H7 (cell line): ENCODE results near the gene GART. TPM values are rescaled to one million over a fixed set of nuclear protein-coding genes. Genes with fewer than 3 reads are reported as not detected.
"Not testable (repeated sequence)": the region's sequence is repeated elsewhere in the genome, so short reads cannot be mapped to it uniquely, and the experiment has no call there.

Source experiments
- DNase-seq: peaks from one replicate; pipeline ENCODE4 v3.0.0; 2012
- H3K27me3 ChIP-seq: 2 replicates; pipeline ENCODE4 v1.6.0; 2011; ENCODE audit warnings: mild to moderate bottlenecking, low read length; ENCODE audit not compliant: control insufficient read depth, insufficient read depth
- H3K36me3 ChIP-seq: replicated peaks from 2 replicates; pipeline ENCODE4 v1.5.1; 2011; ENCODE audit warnings: low read length; ENCODE audit not compliant: control insufficient read depth, insufficient read depth
- H3K4me3 ChIP-seq: 2 replicates; pipeline ENCODE4 v1.5.1; 2011; ENCODE audit warnings: low read depth, mild to moderate bottlenecking, control low read depth, low read length, moderate library complexity; ENCODE audit not compliant: insufficient read depth
- total RNA-seq: library from RNA; depleted of rRNA; stranded (reverse); fragments of >200 nt; shearing (Covaris generic); gene quantifications from 2 replicates; pipeline ENCODE4 v1.2.3, GENCODE V29; 2014

GART gene
- total RNA-seq, 1 experiment from 2014 or later, result 144 TPM

- H3K27me3 ChIP-seq, result no peaks in the 10 kb centered on the region
- no peak overlapping the region for H3K4me3 ChIP-seq
- no peak for DNase-seq
- H3K36me3 ChIP-seq, result peaks cover 28% of the 10 kb centered on the region
Observed at GRCh38 chr21:33510826-33511225, 31.1 kb downstream of the GART start.

DNA sequence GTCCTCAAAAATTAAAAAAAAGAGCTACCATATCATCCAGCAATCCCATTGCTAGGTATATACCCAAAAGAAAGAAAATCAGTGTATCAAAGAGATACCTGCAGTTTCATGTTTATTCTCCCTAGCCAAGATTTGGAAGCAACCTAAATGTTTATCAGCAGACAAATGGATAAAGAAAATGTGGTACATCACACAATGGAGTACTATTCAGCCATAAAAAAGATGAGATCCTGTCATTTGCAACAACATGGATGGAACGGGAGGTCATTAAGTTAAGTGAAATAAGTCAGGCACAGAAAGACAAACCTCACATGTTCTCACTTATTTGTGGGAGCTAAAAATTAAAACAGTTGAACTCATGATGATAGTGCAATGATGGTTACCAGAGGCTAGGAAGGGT, 34.9 kb downstream of the GART start:
- H3K27me3 ChIP-seq, DNase-seq, H3K4me3 ChIP-seq: not testable (repeated sequence)
- H3K36me3 ChIP-seq, result peaks cover 28% of the 10 kb centered on the region

DNA sequence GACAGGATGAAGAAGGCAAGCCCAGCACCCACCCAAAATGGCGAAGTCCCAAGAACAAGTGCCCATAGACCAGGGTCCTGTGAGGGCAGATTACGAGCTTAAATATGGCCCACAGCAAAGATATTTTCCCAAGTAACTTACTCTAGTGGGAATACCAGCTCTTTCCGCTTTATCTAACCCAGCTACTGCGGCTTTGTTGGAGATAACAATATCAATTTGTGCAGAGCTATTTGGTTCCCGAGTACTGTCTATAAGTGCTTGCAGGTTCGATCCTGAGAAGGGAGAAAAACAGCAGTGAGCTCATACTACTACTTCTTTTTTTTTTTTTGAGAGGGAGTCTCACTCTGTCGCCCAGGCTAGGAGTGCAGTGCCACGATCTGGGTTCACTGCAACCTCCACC, 36.1 kb downstream of the GART start:
- no peak for DNase-seq
- Histone ChIP-seq H3K27me3 (no peaks in the 10 kb centered on the region), H3K4me3 (no peak overlapping the region), H3K36me3 (peaks cover 20% of the 10 kb centered on the region)

- Histone ChIP-seq H3K4me3 (no peak overlapping the region), H3K27me3 (no peaks in the 10 kb centered on the region; the same call in 1 of the 2 replicates), H3K36me3 (no peaks in the 10 kb centered on the region)
- peak; percentile 48 for DNase-seq
Observed at GRCh38 chr21:33496345-33496744, 45.6 kb downstream of the GART start.

- Histone ChIP-seq H3K27me3 (no peaks in the 10 kb centered on the region; the same call in 1 of the 2 replicates), H3K36me3 (no peaks in the 10 kb centered on the region), H3K4me3 (no peak overlapping the region)
- DNase-seq, result no peak
Observed at GRCh38 chr21:33495743-33496142, 46.2 kb downstream of the GART start.

- no peak for DNase-seq
- H3K4me3 ChIP-seq, result no peak overlapping the region
- no peaks in the 10 kb centered on the region; the same call in 1 of the 2 replicates for H3K27me3 ChIP-seq
- no peaks in the 10 kb centered on the region for H3K36me3 ChIP-seq
Observed at GRCh38 chr21:33493756-33494155, 48.2 kb downstream of the GART start.

DNA sequence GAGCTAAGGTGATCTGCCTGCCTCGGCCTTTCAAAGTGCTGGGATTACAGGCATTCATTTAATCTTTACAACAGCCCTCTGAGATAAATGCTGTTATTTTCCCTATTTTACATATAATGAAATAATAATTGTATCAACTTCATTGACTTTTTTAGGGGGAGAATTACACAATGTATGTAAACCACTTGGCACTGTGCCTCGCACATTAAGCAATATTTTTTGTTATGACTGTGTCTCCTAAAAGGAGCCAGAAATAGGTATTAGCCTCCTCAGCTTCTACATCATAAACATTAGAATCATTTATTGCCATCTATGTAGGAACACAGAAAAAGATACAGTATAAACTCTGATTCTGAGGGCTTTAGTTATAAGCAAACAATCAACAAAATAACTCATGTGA, 49.3 kb downstream of the GART start:
- Histone ChIP-seq H3K36me3 (no peaks in the 10 kb centered on the region), H3K27me3 (no peaks in the 10 kb centered on the region; the same call in 1 of the 2 replicates), H3K4me3 (no peak overlapping the region)
- DNase-seq, result no peak

DNA sequence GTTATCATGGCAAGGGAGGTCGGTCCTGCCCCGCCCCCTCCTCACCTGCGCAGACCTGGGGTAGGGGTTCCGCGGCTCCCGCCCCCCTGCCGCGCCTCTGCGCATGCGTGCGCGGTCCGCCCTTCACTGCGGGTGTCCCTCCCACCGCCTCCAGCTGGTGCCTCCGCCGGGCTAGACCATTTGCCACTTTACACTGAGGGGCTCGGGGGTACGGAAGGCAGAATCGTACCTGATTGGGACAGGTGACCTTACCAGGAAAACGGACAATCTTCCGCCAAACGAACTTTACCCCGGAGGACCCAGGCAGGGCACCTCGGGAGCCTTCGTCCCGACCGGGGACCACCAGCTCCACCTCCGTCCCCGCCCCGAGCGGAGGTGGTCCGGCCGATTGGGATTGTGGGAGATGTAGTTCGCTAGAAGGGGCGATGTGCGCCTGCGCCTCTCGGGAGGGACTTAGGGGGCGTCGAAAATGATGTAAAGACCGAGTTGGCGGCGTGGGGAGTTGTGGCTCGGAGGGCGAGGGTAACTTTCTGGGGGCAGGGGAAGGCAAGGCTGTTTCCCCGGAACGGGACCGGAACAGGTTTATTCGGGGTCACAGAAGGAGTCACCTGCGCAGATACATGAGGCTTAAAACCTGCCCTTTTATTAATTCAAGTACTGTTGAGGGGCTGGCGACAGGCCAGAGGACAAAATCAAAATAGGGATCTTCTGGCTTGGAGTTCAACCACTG, 50.4 kb downstream of the GART start, which contains the start of gene DNAJC28:
DNAJC28 (minus strand) TSS at position 344 of the 730 bp plus-strand sequence. CDS start 2,323 bp downstream, outside the sequence.
- peak; percentile 98 for DNase-seq

GRCh38 chr21:33490991-33491372, 50.9 kb downstream of the GART start:
- H3K27me3 ChIP-seq, result no peaks in the 10 kb centered on the region; the same call in 1 of the 2 replicates
- peak; percentile 31 for DNase-seq
- H3K4me3 ChIP-seq, result peak overlapping the region; percentile 55
- H3K36me3 ChIP-seq, result no peaks in the 10 kb centered on the region

More for the DNA sequence above, 50.4 kb downstream of the GART start, which contains the start of gene DNAJC28:
- Histone ChIP-seq H3K36me3 (no peaks in the 10 kb centered on the region), H3K4me3 (peak within 1 kb of the TSS; percentile 55), H3K27me3 (no peaks in the 10 kb centered on the region; the same call in 1 of the 2 replicates)

DNA sequence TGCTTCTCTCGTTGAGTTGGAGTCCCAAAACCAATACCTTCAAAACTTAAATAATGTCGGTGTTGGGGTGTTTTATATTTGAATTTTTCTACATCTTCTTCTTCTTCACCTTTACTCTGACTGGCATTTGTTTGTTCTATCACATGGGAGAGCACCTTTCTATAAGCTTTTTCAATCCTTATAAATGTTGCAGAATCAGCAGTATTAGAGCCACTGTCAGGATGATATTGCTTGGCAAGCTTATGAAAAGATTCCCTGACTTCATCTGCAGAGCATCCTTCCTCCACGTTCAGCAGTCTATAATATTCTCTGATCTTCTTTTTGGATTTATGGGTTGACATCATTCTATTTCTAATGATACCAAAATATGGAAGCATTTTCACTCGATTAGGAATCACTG, 53.0 kb downstream of the GART start:
- DNase-seq, result no peak
- H3K36me3 ChIP-seq, result no peaks in the 10 kb centered on the region
- H3K4me3 ChIP-seq, result no peak overlapping the region
- no peaks in the 10 kb centered on the region for H3K27me3 ChIP-seq

- no peak for DNase-seq
- no peak overlapping the region for H3K4me3 ChIP-seq
- no peaks in the 10 kb centered on the region for H3K27me3 ChIP-seq
- H3K36me3 ChIP-seq, result no peaks in the 10 kb centered on the region
Observed at GRCh38 chr21:33487996-33488395, 53.9 kb downstream of the GART start.

DNA sequence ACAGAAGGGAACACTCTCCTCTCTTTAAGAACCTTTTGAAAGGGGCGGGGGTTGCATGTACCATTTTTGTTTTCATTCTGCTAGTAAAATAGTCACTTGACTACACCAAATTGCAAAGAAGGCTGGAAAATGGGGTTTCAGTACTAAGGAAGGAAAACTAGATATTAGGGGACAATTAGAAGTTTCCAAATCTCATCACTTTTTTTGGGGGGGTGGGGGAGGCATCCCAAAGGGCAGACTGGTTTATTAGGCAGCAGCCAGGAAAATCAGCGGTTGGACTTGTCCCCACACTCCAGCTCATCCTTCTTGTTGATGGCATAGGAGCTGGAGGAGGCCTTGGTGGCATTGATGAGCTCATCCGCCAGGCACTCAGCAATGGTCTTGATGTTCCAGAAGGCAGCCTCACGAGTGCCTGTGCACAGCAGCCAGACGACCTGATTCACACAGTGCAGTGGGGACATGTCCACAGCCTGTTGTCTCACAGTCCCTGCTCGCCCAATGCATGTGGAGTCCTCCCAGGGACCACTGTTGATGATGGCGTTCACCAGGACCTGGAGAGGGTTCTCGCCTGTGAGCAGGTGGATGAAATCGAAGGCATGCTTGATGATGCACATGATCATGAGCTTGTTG, 60.5 kb downstream of the GART start:
- peaks cover 12% of the 10 kb centered on the region; the same call in 1 of the 2 replicates for H3K27me3 ChIP-seq
- H3K36me3 ChIP-seq, result no peaks in the 10 kb centered on the region
- no peak for DNase-seq
- no peak overlapping the region for H3K4me3 ChIP-seq

GRCh38 chr21:33480481-33481103, 61.3 kb downstream of the GART start:
- Histone ChIP-seq H3K27me3 (peaks cover 12% of the 10 kb centered on the region; the same call in 1 of the 2 replicates), H3K4me3 (peak overlapping the region; percentile 74), H3K36me3 (no peaks in the 10 kb centered on the region)
- no peak for DNase-seq

- DNase-seq, result peak; percentile 99
- Histone ChIP-seq H3K4me3 (peak within 1 kb of the TSS; percentile 88), H3K36me3 (no peaks in the 10 kb centered on the region), H3K27me3 (peaks cover 12% of the 10 kb centered on the region; the same call in 1 of the 2 replicates)
Observed at GRCh38 chr21:33479679-33480480, 62.0 kb downstream of the GART start, which contains the start of gene TMEM50B. TMEM50B (minus strand) TSS chr21:33479974; CDS start chr21:33468885, 11,089 bp downstream.
